Spleen (tissue), 7 donors: ENCODE results near the gene THY1.

Experiments used
- POLR2A ChIP-seq, 3 donors: fragments of 450-650 bp; IDR thresholded peaks; one replicate each; pipeline ENCODE4 v1.5.1; 2017; ENCODE audit warnings: antibody characterized with exemption in 3 of 3, mild to moderate bottlenecking in 1 of 3
- TF ChIP-seq, protein P1 (sequence below), 11 experiments: fragments of 200-600 bp in 7 of 11; fragments of 450-650 bp in 4 of 11; sonication (generic) in 4 of 11; IDR thresholded peaks in 8 of 11; conservative IDR thresholded peaks in 3 of 11; 1 replicate in 7 of 11; 2 replicates in 4 of 11; pipeline versions ENCODE4 v1.4.0 to v1.8.0; 2016 to 2021; ENCODE audit warnings: antibody characterized with exemption in 11 of 11, inconsistent platforms in 4 of 11, mild to moderate bottlenecking in 1 of 11
- donor health status: DM: no; HTN: no; CAD: no; lungs with moderate emphysema.
- donor health status: DM: no; HTN: no; CAD: no.
- donor health status: DM: no; HTN: no; CAD: no.

DNA sequence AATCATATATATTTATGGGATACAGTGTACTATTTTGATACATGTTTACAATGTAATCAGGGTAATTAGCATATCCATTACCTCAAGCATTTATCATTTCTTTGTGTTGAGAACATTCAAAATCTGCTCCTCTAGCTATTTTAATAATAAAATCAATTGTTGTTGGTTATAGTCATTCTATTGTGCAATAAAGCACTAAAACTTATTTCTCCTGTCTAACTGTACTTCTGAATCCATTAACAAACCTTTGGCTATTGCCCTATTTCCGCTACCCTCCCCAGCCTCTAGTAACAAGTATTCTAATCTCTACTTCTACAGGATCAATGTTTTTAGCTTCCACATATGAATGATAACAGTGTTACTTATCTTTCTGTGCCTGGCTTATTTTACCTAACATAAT, 26.1 kb downstream of the THY1 start:
- TF ChIP-seq, protein P1, sequence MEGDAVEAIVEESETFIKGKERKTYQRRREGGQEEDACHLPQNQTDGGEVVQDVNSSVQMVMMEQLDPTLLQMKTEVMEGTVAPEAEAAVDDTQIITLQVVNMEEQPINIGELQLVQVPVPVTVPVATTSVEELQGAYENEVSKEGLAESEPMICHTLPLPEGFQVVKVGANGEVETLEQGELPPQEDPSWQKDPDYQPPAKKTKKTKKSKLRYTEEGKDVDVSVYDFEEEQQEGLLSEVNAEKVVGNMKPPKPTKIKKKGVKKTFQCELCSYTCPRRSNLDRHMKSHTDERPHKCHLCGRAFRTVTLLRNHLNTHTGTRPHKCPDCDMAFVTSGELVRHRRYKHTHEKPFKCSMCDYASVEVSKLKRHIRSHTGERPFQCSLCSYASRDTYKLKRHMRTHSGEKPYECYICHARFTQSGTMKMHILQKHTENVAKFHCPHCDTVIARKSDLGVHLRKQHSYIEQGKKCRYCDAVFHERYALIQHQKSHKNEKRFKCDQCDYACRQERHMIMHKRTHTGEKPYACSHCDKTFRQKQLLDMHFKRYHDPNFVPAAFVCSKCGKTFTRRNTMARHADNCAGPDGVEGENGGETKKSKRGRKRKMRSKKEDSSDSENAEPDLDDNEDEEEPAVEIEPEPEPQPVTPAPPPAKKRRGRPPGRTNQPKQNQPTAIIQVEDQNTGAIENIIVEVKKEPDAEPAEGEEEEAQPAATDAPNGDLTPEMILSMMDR (IDR thresholded peaks at IDR 0.05 in 8 of 11, conservative IDR thresholded peaks at IDR 0.05 in 3 of 11), result no peak
- TF ChIP-seq POLR2A (IDR thresholded peaks at IDR 0.05), result no peak
